AG09319 (cell line): ENCODE data around the gene GULP1.
"Not testable (repeated sequence)": the region's sequence is repeated elsewhere in the genome, so short reads cannot be mapped to it uniquely, and the experiment has no call there.

ENCODE experiments used
- DNase-seq: peaks from one replicate; pipeline ENCODE4 v3.0.0-alpha.2; 2010; ENCODE audit warnings: low read depth; ENCODE audit errors: extremely low read depth
- TF ChIP-seq, protein P1 (sequence below): IDR thresholded peaks from 2 replicates; pipeline ENCODE4 v1.5.1; 2011; ENCODE audit warnings: low read depth, mild to moderate bottlenecking, inconsistent platforms, low read length, moderate library complexity

The GULP1 gene

DNA sequence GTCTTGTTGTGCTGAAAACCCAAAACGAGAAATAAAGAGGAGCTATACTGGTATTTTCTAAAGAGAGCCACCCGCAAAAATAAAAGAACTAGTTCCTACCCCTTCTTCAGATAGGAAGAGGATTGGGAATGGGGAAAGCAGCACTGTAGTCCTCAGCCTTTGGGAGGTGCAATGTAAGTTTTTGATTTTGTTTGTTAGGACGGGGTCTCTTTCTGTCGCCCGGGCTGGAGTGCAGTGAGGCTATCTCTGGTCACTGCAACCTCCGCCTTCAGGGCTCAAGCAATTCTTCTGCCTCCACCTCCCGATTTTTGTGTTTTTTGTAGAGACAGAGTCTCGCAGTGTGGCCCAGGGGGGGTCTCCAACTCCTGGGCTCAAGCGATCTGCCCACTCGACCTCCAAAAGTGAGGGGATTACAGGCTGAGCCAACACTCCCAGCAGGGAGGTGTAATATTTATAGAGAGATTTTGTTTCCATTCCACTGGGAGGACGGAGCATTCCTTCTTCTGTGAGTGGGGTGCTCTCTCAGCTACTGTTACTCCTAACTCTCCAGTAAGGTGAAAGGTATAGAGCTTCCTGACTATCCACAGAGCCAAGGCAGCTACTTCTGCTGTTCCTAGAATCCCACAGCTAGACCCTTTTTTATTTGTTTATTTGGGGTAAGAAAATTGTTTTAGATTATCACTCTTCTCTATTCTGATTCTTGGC lies 13.1 kb upstream of the GULP1 start:
- TF ChIP-seq, protein P1, sequence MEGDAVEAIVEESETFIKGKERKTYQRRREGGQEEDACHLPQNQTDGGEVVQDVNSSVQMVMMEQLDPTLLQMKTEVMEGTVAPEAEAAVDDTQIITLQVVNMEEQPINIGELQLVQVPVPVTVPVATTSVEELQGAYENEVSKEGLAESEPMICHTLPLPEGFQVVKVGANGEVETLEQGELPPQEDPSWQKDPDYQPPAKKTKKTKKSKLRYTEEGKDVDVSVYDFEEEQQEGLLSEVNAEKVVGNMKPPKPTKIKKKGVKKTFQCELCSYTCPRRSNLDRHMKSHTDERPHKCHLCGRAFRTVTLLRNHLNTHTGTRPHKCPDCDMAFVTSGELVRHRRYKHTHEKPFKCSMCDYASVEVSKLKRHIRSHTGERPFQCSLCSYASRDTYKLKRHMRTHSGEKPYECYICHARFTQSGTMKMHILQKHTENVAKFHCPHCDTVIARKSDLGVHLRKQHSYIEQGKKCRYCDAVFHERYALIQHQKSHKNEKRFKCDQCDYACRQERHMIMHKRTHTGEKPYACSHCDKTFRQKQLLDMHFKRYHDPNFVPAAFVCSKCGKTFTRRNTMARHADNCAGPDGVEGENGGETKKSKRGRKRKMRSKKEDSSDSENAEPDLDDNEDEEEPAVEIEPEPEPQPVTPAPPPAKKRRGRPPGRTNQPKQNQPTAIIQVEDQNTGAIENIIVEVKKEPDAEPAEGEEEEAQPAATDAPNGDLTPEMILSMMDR, result no peak
- no peak for DNase-seq

DNA sequence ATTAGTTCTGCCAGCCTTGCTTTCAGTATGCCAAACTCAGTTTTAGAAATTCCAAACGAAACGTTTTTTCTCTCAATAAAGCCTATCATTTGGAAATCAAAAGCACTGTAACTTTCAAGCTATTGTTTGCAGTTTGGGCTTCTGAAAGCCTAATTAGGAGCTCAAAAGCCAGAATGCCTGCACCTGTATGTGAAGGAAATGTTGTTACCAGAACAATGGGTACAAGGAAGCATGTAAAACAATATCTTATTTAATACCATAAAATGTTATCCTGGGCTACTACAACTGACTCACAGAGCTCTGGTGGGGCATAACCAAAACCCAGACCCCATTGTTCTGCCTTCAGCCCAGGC lies 12.6 kb upstream of the GULP1 start:
- TF ChIP-seq, protein P1, result no peak
- no peak for DNase-seq

DNA sequence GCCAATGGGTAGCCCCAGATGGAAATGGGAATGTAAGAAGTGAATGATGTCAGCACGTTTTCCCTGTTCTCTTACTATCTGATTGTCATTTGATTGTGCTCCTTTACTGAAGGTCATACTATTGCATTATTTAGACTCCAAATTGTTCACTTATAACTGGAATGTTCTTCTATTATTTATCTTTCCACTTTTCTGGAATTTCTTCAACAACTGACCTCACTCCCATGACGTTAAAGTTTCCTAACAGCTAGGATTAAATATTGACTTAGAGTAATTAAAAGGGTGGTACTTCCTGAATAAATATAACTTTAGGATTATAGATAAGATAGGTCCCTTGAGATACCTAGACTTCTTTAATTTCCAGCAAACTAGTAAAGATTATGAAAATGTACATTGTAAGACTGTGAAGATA lies 10.9 kb upstream of the GULP1 start:
- TF ChIP-seq, protein P1, result no peak
- no peak for DNase-seq

DNA sequence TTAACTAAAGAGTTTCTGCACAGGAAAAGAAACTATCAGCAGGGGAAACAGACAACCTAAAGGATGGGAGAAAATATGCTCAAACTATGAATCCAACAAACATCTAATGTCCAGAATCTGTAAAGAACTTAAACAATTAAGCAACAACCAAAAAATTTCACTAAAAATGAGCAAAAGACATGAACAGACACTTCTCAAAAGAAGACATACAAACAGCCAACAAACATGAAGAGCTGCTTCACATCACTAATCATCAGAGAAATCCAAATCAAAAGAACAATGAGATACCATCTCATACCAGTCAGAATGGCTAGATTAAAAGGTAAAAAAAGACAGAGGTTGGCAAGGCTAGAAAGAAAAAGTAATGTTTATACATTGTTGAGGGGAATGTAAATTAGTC lies 8.8 kb upstream of the GULP1 start:
- TF ChIP-seq, protein P1, result no peak
- DNase-seq, result no peak

DNA sequence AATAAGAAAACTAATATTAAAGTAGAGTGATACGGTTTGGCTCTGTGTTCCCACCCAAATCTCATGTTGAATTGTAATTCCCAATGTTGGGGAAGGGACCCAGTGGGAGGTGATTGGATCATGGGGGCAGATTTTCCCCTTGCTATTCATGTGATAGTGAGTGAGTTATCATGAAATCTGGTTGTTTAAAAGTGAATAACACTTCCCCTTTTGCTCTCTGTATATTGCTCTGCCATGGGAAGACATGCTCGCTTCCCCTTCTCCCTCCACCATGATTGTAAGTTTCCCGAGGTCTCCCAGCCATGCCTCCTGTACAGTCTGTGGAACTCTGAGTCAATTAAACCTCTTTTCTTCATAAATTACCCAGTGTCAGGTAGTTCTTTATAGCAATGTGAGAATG lies 7.4 kb upstream of the GULP1 start:
- DNase-seq, result not testable (repeated sequence)

DNA sequence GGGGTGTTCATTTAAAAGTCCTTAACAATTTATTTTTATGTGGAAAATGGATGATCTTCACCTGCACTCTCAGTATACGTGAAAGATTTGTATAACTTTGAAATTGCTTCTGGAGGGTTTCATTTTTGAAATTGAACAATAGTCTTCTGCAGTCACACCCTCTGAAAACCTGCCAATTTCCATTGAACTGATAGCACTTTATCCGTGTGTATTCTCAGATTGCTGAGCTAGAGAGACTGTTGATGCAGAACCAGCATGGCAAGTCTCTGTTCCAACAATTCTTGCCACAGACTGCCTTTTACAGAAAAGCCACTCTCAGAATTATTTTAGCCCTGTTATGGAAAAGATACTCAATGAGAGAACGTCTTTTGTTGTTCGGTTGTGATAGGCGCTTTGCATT lies 6.6 kb upstream of the GULP1 start:
- no peak for DNase-seq
- TF ChIP-seq, protein P1, result no peak

DNA sequence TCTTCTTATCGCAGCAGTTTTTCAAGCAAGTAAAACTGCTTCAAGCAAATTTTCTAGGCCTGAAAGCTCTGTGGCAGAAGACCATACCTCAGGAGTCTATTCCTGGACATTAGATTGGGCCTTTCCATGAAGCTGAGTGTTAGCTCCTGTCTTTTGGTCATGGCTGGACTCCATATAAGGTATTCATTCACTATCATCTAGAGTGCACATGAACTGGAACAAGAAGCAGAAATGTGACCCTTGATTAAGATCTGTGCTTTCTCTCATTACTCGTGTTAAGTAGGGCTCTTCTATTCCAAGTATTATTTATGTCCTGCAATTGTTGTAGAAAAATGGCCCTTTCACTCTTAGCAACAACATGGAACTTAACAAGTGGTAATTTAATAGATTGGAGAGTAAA lies 5.9 kb upstream of the GULP1 start:
- no peak for DNase-seq
- TF ChIP-seq, protein P1, result no peak

DNA sequence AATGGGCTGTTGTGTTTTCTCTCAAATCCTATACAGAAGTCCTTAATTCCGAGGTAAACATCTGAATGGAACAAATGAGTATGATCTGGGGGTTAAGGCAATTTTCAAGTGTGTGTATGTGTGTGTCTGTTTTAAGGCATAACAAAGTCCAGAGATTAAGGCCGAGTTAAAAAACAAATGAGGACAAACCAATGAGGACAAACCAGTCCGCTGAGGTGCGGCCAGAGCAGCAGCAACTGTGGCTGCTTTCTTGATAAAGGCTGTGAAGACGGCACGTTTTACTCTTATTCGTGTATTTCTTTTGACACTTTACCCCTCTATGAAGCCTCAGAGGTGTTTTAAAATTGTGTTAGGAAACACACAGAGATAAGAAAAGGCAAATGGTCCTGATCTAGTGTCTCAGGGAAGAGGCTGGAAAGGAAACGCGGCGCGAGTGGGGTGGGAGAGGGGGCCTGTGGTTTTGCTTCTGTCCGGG lies 495 bp upstream of the GULP1 start:
- DNase-seq, result no peak
- TF ChIP-seq, protein P1, result no peak
